ENCODE measurements around the gene ADAD2.

The ADAD2 gene

GRCh38 chr16:84228256-84228838 is 37.4 kb downstream of the ADAD2 start:
- no peak overlapping the region for H3K4me3 Mint-ChIP-seq

DNA sequence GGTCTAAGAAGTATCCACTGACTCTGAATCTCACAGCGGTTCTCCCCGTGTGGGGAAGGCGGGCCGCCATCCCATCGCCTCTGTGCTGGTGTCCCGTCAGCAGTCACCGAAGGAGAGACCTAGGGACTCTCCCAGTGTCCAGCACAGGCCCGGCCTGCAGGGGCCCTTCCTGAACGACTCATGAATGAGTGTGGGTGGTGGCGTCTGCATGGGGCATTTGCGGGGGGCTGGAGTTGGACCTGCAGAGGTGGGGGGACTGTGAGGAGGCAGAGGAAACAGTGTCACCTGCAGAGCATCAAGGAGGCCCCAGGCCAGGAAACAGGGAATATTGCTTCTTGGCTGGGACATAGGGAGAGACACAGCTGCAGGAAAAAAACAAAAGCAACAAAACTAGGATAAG is 38.5 kb downstream of the ADAD2 start:
- Mint-ChIP-seq H3K27ac (no peak overlapping the region), H3K9me3 (no peaks in the 10 kb centered on the region), H3K4me3 (no peak overlapping the region), H3K27me3 (peaks cover 42 to 80% of the 10 kb centered on the region in 2 donors), H3K4me1 (ENCODE audit: low read depth in 2 of 2) (peaks cover 0 to 2% of the 10 kb centered on the region in 2 donors), H3K36me3 (ENCODE audit: insufficient read depth) (no peaks in the 10 kb centered on the region)
- DNase-seq (no peak), ATAC-seq (replicated peaks) (no peak)

More at GRCh38 chr16:84228256-84228838, 37.4 kb downstream of the ADAD2 start:
- ATAC-seq (replicated peaks) (no peak), DNase-seq (no peak)
- Mint-ChIP-seq H3K36me3 (ENCODE audit: insufficient read depth) (no peaks in the 10 kb centered on the region), H3K27me3 (peaks cover 42 to 80% of the 10 kb centered on the region in 2 donors), H3K9me3 (no peaks in the 10 kb centered on the region), H3K4me1 (ENCODE audit: low read depth in 2 of 2) (peaks cover 0 to 2% of the 10 kb centered on the region in 2 donors), H3K27ac (no peak overlapping the region)

DNA sequence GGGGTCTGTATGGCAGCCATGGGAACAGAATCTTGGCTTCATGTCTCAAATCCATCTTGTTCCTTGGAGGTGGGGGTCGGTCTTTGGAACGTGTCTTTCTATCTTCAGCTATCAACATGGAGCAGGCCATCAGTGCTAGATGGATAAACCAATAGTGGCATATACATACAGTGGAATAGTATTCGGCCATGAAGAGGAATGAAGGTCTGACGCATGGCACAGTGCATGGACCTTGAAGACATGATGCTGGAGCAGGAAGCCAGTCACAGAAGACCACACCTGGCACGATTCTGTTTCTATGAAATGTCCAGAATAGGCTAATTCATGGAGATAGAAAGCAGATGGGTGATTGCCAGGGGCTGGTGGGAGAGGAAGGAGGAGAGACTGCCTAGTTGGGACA is 41.1 kb downstream of the ADAD2 start:
- Mint-ChIP-seq H3K27ac (no peak overlapping the region), H3K9me3 (no peaks in the 10 kb centered on the region), H3K4me3 (no peak overlapping the region), H3K36me3 (ENCODE audit: insufficient read depth) (no peaks in the 10 kb centered on the region), H3K4me1 (ENCODE audit: low read depth in 2 of 2) (peaks cover 0 to 2% of the 10 kb centered on the region in 2 donors), H3K27me3 (peaks cover 30 to 76% of the 10 kb centered on the region in 2 donors)
- no peak for ATAC-seq (replicated peaks)
- DNase-seq, result no peak

DNA sequence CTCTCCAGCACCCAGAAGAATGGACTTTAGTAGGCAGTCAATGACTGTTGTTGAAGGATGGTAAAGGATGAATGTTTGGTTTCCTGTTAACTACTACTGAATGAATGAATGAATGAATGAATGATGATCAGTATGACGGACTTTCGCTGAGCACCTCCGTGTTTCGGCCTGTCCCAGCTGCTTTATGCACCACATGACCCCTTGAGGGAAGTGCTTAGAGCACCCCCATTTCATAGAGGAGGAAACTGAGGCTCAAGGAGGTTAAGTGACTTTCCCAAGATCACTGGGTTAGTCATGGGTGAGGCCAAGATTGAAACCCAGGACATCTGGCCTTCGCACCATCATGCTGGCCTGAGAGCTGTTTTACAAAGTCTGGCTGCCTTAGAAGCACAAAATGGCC is 42.0 kb downstream of the ADAD2 start:
- ATAC-seq (replicated peaks) (no peak), DNase-seq (no peak)
- H3K27me3 Mint-ChIP-seq, result peaks cover 24 to 76% of the 10 kb centered on the region in 2 donors
- no peak overlapping the region for H3K27ac Mint-ChIP-seq
- H3K9me3 Mint-ChIP-seq, result no peaks in the 10 kb centered on the region
- H3K36me3 Mint-ChIP-seq (ENCODE audit: insufficient read depth), result no peaks in the 10 kb centered on the region
- H3K4me1 Mint-ChIP-seq (ENCODE audit: low read depth in 2 of 2), result peaks cover 0 to 2% of the 10 kb centered on the region in 2 donors
- H3K4me3 Mint-ChIP-seq, result no peak overlapping the region

DNA sequence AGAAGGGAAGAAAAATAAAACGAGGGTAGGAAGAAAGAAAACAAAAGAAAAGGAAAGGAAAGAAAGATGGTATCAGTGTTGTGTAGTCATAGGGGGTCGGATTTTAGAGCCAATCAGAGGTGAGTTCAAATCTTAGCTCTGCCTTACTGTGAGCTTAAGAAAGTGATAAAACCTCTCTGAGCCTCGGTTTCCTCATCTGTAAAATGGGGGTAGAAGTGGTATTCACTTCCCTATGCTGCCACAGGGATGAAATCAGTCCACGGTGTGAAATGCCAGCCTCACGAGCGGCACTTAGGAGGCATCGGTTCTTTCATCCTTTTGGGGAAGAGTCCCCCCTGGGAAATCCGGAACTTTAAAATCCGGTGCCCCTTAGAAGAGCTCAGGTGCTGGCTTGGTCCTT is 42.8 kb downstream of the ADAD2 start:
- peaks cover 0 to 2% of the 10 kb centered on the region in 2 donors for H3K4me1 Mint-ChIP-seq (ENCODE audit: low read depth in 2 of 2)

DNA sequence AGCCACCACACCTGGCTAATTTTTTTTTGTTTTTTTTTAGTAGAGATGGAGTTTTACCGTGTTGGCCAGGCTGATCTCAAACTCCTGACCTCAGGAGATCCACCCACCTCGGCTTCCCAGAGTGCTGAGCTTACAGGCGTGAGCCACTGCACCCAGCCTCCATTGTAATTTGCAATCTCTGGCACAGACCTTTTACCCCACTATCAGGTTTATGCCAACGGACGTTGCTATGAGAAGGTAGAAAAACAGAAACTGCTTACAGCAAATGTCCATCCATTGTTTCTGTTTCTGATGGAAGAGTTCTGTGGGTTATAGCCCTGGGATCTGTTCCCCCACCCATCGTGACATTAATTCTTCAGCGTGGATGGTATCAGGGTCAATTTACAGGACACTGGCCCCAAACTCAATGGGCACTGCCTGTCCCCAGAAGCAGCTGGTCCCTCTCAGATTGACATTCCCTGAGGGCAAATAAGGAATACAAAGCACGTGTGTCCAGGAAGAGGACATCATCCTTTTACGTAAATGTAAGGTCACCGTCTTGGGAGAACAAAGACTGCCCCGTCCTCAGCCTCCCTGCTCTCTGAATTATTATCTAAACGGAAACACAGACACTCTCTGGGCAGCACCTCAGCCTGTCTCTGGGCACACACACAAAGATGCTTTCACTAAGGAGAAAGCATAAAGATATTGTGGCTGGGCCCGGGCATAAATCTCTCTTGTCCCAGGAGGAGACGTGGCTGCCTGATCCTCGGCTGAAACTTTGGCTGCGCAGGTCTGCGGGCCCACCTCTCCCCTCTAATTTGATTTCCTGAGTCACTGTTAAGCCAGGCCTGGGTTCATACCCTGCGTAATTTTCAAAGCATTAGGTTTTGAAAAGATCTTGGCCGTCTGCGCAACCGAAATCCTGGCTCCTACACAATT is 43.6 kb downstream of the ADAD2 start:
- H3K4me3 Mint-ChIP-seq, result no peak overlapping the region
- H3K4me1 Mint-ChIP-seq (ENCODE audit: low read depth in 2 of 2), result peaks cover 0 to 2% of the 10 kb centered on the region in 2 donors
- ATAC-seq (replicated peaks), result no peak
- no peaks in the 10 kb centered on the region for H3K9me3 Mint-ChIP-seq
- peak overlapping the region in 1 of 2 donors; percentile 44 for H3K27ac Mint-ChIP-seq
- no peak for DNase-seq
- H3K27me3 Mint-ChIP-seq, result peaks cover 25 to 74% of the 10 kb centered on the region in 2 donors
- no peaks in the 10 kb centered on the region for H3K36me3 Mint-ChIP-seq (ENCODE audit: insufficient read depth)

More for the DNA sequence above, 42.8 kb downstream of the ADAD2 start:
- no peaks in the 10 kb centered on the region for H3K9me3 Mint-ChIP-seq
- H3K4me3 Mint-ChIP-seq, result no peak overlapping the region
- DNase-seq, result no peak
- peaks cover 25 to 74% of the 10 kb centered on the region in 2 donors for H3K27me3 Mint-ChIP-seq
- H3K36me3 Mint-ChIP-seq (ENCODE audit: insufficient read depth), result no peaks in the 10 kb centered on the region
- H3K27ac Mint-ChIP-seq, result peak overlapping the region in 1 of 2 donors; percentile 44
- ATAC-seq (replicated peaks), result no peak

GRCh38 chr16:84236671-84237070 is 45.7 kb downstream of the ADAD2 start:
- Mint-ChIP-seq H3K36me3 (ENCODE audit: insufficient read depth) (no peaks in the 10 kb centered on the region), H3K27ac (no peak overlapping the region), H3K27me3 (peaks cover 32 to 74% of the 10 kb centered on the region in 2 donors), H3K4me1 (ENCODE audit: low read depth in 2 of 2) (peaks cover 0 to 2% of the 10 kb centered on the region in 2 donors), H3K9me3 (no peaks in the 10 kb centered on the region), H3K4me3 (no peak overlapping the region)
- ATAC-seq (replicated peaks), result no peak
- no peak for DNase-seq

DNA sequence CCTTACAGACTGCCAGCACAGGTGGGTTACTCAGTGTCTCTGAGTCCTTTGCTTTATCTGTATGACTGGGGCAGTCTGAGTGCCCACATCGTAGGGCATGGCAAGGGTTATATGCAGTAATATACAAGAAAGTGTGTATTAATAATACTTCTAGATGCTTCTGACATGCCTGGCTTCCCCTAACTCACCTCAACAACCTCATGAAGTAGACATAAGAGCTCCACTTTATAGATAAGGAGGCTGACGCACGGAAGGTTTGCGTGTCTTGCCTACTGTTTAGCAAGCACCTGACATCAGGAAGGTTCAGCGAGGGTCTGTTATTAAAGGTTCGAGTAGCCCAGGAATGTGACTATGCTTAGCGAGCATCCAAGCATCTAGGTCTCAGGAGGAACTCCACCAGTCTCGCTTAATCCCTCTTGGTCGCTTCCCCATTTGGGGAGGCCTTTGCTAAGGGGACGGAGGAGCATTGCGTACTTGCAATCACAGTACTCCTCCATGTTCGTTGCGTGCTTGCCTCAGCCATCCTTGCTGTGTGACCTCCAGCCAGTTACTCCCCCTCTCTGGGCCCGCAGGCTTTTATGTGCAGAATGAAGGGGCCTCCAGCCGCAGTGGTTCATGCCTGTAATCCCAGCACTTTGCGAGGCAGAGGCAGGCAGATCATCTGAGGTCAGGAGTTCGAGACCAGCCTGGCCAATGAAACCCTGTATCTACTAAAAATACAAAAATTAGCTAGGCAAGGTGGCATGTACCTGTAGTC is 47.2 kb downstream of the ADAD2 start:
- ATAC-seq (replicated peaks) (no peak), DNase-seq (no peak)
- Mint-ChIP-seq H3K9me3 (no peaks in the 10 kb centered on the region), H3K27me3 (peaks cover 30 to 80% of the 10 kb centered on the region in 2 donors), H3K27ac (no peak overlapping the region), H3K36me3 (ENCODE audit: insufficient read depth) (no peaks in the 10 kb centered on the region), H3K4me1 (ENCODE audit: low read depth in 2 of 2) (no peaks in the 10 kb centered on the region), H3K4me3 (no peak overlapping the region)

DNA sequence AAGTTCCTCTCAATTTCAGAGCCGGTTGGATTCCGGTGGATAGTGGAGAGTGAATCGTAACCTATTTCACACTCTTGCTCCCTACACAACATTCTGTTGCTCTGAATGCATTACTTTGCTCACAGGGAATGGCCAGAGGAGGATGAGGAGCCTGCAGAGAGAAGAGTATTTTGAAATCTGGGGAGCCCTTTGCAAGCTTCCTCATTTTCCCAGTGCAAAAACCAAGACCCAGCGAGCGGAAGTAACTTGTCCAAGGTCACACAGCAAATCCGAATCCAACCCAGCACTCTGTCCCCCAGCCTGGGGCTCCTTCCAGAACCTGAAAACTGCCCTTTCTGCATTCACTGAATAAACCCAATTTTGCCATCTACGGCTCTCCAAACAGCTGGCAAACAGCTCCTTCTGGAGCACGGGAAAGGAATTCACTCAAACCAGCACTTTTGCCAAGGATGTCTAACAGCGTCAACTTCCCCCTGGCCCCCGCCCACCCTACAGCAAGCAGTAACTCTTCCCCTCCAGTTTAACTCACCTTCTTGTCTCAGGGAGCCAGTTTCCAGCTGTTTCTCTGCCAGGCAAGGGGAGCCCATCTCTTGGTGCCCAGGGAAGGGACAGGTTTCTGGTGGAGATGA is 48.3 kb downstream of the ADAD2 start:
- H3K27me3 Mint-ChIP-seq, result peaks cover 41 to 90% of the 10 kb centered on the region in 2 donors
- ATAC-seq (replicated peaks) (no peak), DNase-seq (no peak)
- no peaks in the 10 kb centered on the region for H3K4me1 Mint-ChIP-seq (ENCODE audit: low read depth in 2 of 2)
- H3K27ac Mint-ChIP-seq, result no peak overlapping the region
- no peaks in the 10 kb centered on the region for H3K36me3 Mint-ChIP-seq (ENCODE audit: insufficient read depth)
- H3K9me3 Mint-ChIP-seq, result no peaks in the 10 kb centered on the region
- no peak overlapping the region for H3K4me3 Mint-ChIP-seq

- ATAC-seq (replicated peaks), result no peak
- no peak within 1 kb of the TSS for H3K27ac Mint-ChIP-seq
- no peak within 1 kb of the TSS for H3K4me3 Mint-ChIP-seq
- H3K27me3 Mint-ChIP-seq, result peaks cover 43 to 90% of the 10 kb centered on the region in 2 donors
- DNase-seq, result no peak
- H3K36me3 Mint-ChIP-seq (ENCODE audit: insufficient read depth), result no peaks in the 10 kb centered on the region
- no peaks in the 10 kb centered on the region for H3K4me1 Mint-ChIP-seq (ENCODE audit: low read depth in 2 of 2)
- no peaks in the 10 kb centered on the region for H3K9me3 Mint-ChIP-seq
Measured at GRCh38 chr16:84239909-84240308, 49.0 kb downstream of the ADAD2 start, which contains the start of gene KCNG4. Gene KCNG4 (minus strand): TSS chr16:84240012. CDS start chr16:84237485, 2,527 bp downstream.

DNA sequence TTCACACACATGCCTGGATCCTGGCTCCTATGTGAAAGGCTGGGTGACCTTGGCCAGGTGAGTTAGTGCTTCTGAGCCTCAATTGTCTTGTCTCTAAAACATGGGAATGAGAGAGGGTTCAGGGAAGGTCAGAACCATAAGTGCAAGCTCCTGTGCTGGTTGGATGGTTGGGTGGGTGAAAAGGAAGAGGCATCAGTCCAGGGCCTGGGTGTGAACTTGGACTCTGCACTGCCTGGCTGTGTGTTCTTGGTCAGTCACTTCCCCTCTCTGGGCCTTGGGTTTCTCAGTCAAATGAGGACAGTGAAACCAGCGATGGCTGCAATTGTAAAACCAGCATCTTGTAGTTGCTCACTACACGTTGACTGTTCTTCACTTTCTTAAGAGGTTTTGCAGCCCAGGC is 49.5 kb downstream of the ADAD2 start:
- DNase-seq (no peak), ATAC-seq (replicated peaks) (no peak)
- no peaks in the 10 kb centered on the region for H3K9me3 Mint-ChIP-seq
- H3K4me1 Mint-ChIP-seq (ENCODE audit: low read depth in 2 of 2), result no peaks in the 10 kb centered on the region
- no peak overlapping the region for H3K4me3 Mint-ChIP-seq
- H3K27me3 Mint-ChIP-seq, result peaks cover 43 to 90% of the 10 kb centered on the region in 2 donors
- H3K27ac Mint-ChIP-seq, result no peak overlapping the region
- H3K36me3 Mint-ChIP-seq (ENCODE audit: insufficient read depth), result no peaks in the 10 kb centered on the region

GRCh38 chr16:84241778-84242177 is 50.8 kb downstream of the ADAD2 start:
- DNase-seq (no peak), ATAC-seq (replicated peaks) (no peak)
- Mint-ChIP-seq H3K36me3 (ENCODE audit: insufficient read depth) (no peaks in the 10 kb centered on the region), H3K4me1 (ENCODE audit: low read depth in 2 of 2) (no peaks in the 10 kb centered on the region), H3K27ac (no peak overlapping the region), H3K4me3 (no peak overlapping the region), H3K9me3 (no peaks in the 10 kb centered on the region), H3K27me3 (peaks cover 52 to 91% of the 10 kb centered on the region in 2 donors)

DNA sequence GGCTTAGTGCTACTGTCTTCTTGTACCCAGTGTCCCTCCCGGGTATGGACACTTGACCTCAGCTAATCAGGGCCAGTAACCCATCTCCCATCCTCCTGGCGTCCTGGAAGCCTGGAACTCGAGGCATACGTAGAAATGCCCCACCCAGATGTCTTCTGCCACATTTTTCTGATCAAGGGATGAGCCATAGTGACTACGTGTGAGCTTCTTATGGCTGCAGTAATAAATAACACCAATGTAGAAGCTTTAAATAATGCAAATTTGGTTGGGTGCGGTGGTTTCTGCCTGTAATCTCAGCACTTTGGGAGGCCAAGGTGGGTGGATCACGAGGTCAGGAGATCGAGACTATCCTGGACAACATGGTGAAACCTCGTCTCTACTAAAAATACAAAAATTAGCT is 51.9 kb downstream of the ADAD2 start:
- Mint-ChIP-seq H3K27me3 (peaks cover 53 to 84% of the 10 kb centered on the region in 2 donors), H3K4me3 (no peak overlapping the region), H3K27ac (no peak overlapping the region), H3K9me3 (no peaks in the 10 kb centered on the region), H3K36me3 (ENCODE audit: insufficient read depth) (no peaks in the 10 kb centered on the region), H3K4me1 (ENCODE audit: low read depth in 2 of 2) (no peaks in the 10 kb centered on the region)
- DNase-seq (no peak), ATAC-seq (replicated peaks) (no peak)

All from effector memory CD8-positive, alpha-beta T cell (primary cell).